HG02852 (cell line): ENCODE measurements around the gene DUS1L.

Source experiments
- ATAC-seq: cut with Tn5 transposase; IDR thresholded peaks from one replicate; pipeline ENCODE4 v1.9.1; 2021; ENCODE audit warnings: mild to moderate bottlenecking, moderate library complexity; ENCODE audit not compliant: unreplicated experiment

The DUS1L gene

GRCh38 chr17:82016061-82016874, 49.3 kb downstream of the DUS1L start:
- no peak for ATAC-seq

- ATAC-seq, result no peak
These were observed 50.2 kb downstream of the DUS1L start for GRCh38 chr17:82015311-82015971.

DNA sequence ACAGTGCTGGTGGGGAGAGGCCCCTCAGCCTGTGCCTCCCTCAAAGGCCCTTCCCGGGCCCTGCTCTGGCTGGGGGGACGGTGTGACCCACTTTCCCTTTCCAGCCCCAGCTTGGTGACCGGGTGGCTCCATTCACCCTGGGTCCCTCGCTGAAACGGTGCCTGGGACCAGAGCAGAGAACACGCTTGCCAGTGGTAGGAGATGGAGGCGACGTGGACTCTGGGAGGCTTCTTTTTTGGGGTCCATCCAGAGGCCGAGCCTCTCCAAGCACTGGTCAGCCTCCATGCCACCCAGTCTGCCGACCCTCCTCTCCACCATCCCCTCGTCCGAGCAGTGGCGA, 50.7 kb downstream of the DUS1L start:
- no peak for ATAC-seq

- no peak for ATAC-seq
These were observed 51.2 kb downstream of the DUS1L start for GRCh38 chr17:82014432-82014831.

- ATAC-seq, result no peak
These were observed 51.8 kb downstream of the DUS1L start for GRCh38 chr17:82013772-82014321.

- ATAC-seq, result no peak
These were observed 52.3 kb downstream of the DUS1L start for GRCh38 chr17:82013341-82013740.

- no peak for ATAC-seq
These were observed 52.8 kb downstream of the DUS1L start for GRCh38 chr17:82012640-82013295.

GRCh38 chr17:82012261-82012639, 53.4 kb downstream of the DUS1L start:
- no peak for ATAC-seq

DNA sequence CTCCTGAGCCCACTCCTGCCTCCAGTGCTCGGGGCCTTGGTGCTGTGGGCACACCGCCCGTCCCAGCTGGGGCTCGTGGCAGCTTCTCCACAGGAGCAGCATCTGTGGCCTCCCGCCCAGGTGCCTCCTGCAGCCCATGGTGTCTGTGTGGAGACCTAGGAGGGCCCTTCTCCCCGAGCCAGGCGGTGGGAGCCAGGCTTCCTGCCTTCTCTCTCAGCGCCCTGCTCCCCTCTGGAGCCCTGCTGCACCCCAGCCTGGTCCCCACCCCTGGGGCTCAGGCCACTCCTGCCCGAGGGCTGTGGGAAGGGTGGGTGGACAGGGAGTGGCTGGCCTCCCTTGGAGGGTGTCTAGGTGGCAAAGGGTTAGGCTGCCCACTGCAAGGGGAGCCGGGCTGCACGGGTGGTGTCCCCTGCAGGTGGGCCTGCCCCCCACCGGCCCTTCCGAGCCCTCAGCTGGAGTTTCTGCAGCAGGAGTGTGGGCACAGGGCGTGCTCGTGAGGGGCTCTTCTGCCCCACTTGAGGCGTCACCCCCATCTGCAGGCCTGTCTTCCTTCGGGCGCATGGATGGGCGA, 53.9 kb downstream of the DUS1L start:
- ATAC-seq, result no peak

DNA sequence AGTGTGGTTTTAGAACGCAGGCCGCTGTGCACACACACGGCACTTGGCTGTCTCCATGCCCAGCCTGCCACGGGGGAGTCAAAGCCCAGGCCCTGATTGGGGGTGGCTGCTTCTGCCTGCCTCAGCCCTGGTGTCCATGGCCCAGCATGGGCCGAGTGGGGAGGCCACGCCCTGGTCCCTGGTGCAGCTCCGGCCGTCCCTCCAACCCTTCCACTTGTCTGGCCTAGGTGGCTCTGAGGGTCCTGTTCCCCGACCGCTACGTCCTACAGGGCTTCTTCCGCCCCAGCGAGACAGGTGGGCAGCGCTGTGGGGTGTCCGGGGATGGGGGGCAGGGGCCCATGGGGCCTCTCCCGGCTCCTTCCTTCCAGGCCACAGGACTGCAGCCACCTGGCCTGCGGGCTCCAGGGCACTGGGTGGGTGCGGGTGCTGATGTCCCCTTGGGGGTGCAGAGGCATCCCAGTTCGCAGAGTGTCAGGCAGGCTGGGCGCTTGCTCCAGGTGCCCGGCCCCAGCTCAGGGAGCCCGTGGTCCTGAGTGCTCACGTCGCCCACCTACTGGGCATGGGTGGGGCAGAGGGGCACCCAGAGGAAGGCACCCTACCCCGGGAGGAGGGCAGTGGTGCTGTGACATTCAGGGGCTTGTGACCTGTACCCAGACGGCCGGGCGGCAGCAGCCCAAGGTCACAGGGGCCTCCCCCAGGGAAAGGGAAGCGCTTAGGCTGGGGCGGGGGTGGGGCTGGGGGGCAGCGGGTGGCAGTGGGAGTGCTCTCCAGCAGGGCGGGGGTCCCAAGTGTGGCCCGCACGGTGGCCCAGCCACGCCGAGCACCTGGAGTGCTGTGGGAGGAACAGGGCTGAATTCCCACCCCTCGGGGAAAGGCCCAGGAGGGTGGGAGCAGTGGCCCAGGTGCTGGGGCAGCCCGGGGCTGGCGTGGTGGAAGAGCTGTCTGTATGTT, 54.8 kb downstream of the DUS1L start:
- no peak for ATAC-seq

- no peak for ATAC-seq
These were observed 56.2 kb downstream of the DUS1L start for GRCh38 chr17:82009413-82009812.

DNA sequence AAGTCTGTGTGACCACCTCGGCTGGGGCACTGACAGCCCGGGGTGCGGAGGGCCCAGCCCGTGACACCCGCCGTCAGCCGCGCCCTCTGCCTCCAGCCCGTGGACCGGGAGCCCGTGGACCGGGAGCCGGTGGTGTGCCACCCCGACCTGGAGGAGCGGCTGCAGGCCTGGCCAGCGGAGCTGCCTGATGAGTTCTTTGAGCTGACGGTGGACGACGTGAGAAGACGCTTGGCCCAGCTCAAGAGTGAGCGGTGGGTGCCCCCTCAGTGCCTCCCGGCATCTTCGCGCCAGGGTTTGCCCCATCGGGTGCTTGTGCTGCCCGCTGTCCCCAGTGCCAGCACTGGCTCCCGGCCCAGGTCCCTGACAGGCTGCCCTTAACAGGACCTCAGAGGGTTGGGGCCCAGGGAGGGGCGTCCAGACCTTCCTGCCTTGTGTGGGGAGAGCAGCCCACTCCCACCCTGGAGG, 56.6 kb downstream of the DUS1L start:
- ATAC-seq, result no peak

- ATAC-seq, result no peak
These were observed 57.2 kb downstream of the DUS1L start for GRCh38 chr17:82008258-82008940.
